Measurements from ENCODE around the gene C2CD3. TPM values are rescaled to one million over a fixed set of nuclear protein-coding genes. Genes with fewer than 3 reads are reported as not detected.

The C2CD3 gene
- total RNA-seq, 2 experiments from 2014 or later: 31.9 to 35.1 TPM

- no peak for DNase-seq
- Mint-ChIP-seq H3K27me3 (no peaks in the 10 kb centered on the region), H3K9me3 (no peaks in the 10 kb centered on the region), H3K27ac (no peak overlapping the region), H3K4me1 (ENCODE audit: low read depth) (no peaks in the 10 kb centered on the region), H3K4me3 (no peak overlapping the region), H3K36me3 (ENCODE audit: low read depth) (peaks cover 86% of the 10 kb centered on the region)
- no peak overlapping the region for H3K4me3 ChIP-seq (ENCODE audit: low read length)
- TF ChIP-seq CTCF (IDR thresholded peaks at IDR 0.05): no peak
- intact Hi-C loops (cut with DNase I, micrococcal nuclease): no loop called here
- ATAC-seq (ENCODE audit: poor library complexity): no peak
- no peak overlapping the region for H3K27ac ChIP-seq (ENCODE audit: low read depth in 1 of 2, low read length in 2 of 2)
- H3K27me3 ChIP-seq (ENCODE audit: control insufficient read depth in 1 of 2, insufficient read depth in 2 of 2, low read length in 2 of 2): no peaks in the 10 kb centered on the region
- peaks cover 46% of the 10 kb centered on the region for H3K36me3 ChIP-seq (ENCODE audit: insufficient read depth, low read length)
- ChIA-PET POLR2A (no interaction called here), CTCF (interaction anchor here (0.9 kb wide), 1 partner anchor 11 kb away, joined by 3 read pairs; no protein-coding TSS in a partner anchor)
- no peaks in the 10 kb centered on the region for H3K4me1 ChIP-seq (ENCODE audit: insufficient read depth, low read length)
- no peaks in the 10 kb centered on the region for H3K9me3 ChIP-seq (ENCODE audit: control insufficient read depth in 1 of 2, insufficient read depth in 1 of 2, low read length in 2 of 2)
These were observed 35.5 kb downstream of the C2CD3 start for GRCh38 chr11:74135127-74135840.

- Mint-ChIP-seq H3K4me1 (ENCODE audit: low read depth) (no peaks in the 10 kb centered on the region), H3K27me3 (no peaks in the 10 kb centered on the region), H3K36me3 (ENCODE audit: low read depth) (peaks cover 84% of the 10 kb centered on the region), H3K4me3 (no peak overlapping the region), H3K27ac (no peak overlapping the region), H3K9me3 (no peaks in the 10 kb centered on the region)
- TF ChIP-seq CTCF (IDR thresholded peaks at IDR 0.05): no peak
- ATAC-seq (ENCODE audit: poor library complexity) (no peak), DNase-seq (no peak)
- no peaks in the 10 kb centered on the region for H3K27me3 ChIP-seq (ENCODE audit: control insufficient read depth in 1 of 2, insufficient read depth in 2 of 2, low read length in 2 of 2)
- H3K9me3 ChIP-seq (ENCODE audit: control insufficient read depth in 1 of 2, insufficient read depth in 1 of 2, low read length in 2 of 2): no peaks in the 10 kb centered on the region
- POLR2A ChIA-PET: no interaction called here
- intact Hi-C loops (cut with DNase I, micrococcal nuclease): no loop called here
- CTCF ChIA-PET: interaction anchor here (0.9 kb wide), 1 partner anchor 12 kb away, joined by 3 read pairs; no protein-coding TSS in a partner anchor
- no peaks in the 10 kb centered on the region for H3K4me1 ChIP-seq (ENCODE audit: insufficient read depth, low read length)
- no peak overlapping the region for H3K27ac ChIP-seq (ENCODE audit: low read depth in 1 of 2, low read length in 2 of 2)
- H3K4me3 ChIP-seq (ENCODE audit: low read length): no peak overlapping the region
- peaks cover 50% of the 10 kb centered on the region for H3K36me3 ChIP-seq (ENCODE audit: insufficient read depth, low read length)
These were observed 36.1 kb downstream of the C2CD3 start for GRCh38 chr11:74134661-74135060.

GRCh38 chr11:74133436-74133835, 37.4 kb downstream of the C2CD3 start:
- Mint-ChIP-seq H3K27ac (no peak overlapping the region), H3K4me3 (no peak overlapping the region), H3K36me3 (ENCODE audit: low read depth) (peaks cover 72% of the 10 kb centered on the region), H3K27me3 (no peaks in the 10 kb centered on the region), H3K9me3 (no peaks in the 10 kb centered on the region), H3K4me1 (ENCODE audit: low read depth) (no peaks in the 10 kb centered on the region)
- Histone ChIP-seq H3K4me3 (ENCODE audit: low read length) (no peak overlapping the region), H3K27me3 (ENCODE audit: control insufficient read depth in 1 of 2, insufficient read depth in 2 of 2, low read length in 2 of 2) (no peaks in the 10 kb centered on the region), H3K4me1 (ENCODE audit: insufficient read depth, low read length) (no peaks in the 10 kb centered on the region), H3K36me3 (ENCODE audit: insufficient read depth, low read length) (peaks cover 38% of the 10 kb centered on the region), H3K9me3 (ENCODE audit: control insufficient read depth in 1 of 2, insufficient read depth in 1 of 2, low read length in 2 of 2) (no peaks in the 10 kb centered on the region), H3K27ac (ENCODE audit: low read depth in 1 of 2, low read length in 2 of 2) (no peak overlapping the region)
- DNase-seq (no peak), ATAC-seq (ENCODE audit: poor library complexity) (no peak)
- CTCF ChIA-PET: no interaction called here
- no peak for TF ChIP-seq CTCF (IDR thresholded peaks at IDR 0.05)
- intact Hi-C loops (cut with DNase I, micrococcal nuclease): no loop called here
- POLR2A ChIA-PET: no interaction called here
